ENCODE data around the gene SIKE1.

DNA sequence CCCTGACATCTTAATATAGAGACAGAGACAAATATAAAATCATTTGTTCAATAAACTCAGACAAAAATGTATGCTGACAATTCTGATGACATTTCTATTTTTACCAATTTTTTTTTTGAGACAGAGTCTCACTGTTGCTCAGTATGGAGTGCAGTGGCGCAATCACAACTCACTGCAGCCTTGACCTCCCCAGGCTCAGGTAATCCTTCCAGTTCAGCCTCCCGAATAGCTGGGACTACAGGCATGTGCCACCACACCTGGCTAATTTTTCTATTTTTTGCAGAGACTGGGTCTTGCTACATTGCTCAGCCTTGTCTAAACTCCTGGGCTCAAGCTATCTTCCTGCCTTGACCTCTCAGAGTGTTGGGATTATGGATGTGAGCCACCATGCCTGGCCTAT is 13.6 kb upstream of the SIKE1 start:
- TF ChIP-seq POLR2AphosphoS5 (IDR thresholded peaks at IDR 0.05; ENCODE audit: low read depth, low read length) (no peak), POLR2A (IDR thresholded peaks at IDR 0.05; ENCODE audit: low read depth, low read length) (no peak), TAF1 (IDR thresholded peaks at IDR 0.05; ENCODE audit: borderline replicate concordance, low read depth, low read length) (no peak)
